H1 (cell line): Measurements from ENCODE around the gene RARRES1. TPM values are rescaled to one million over a fixed set of nuclear protein-coding genes. Genes with fewer than 3 reads are reported as not detected.

Experiments used
- CTCF ChIA-PET: fragments of 300-600 bp; sonication (Branson Sonifier 250); formaldehyde crosslinking; loops from one replicate; lab custom pipeline; 2021; ENCODE audit not compliant: partially characterized antibody; lab: Charles Lee
- POLR2A ChIA-PET: fragments of 300-600 bp; sonication (Branson Sonifier 250); formaldehyde crosslinking; loops from one replicate; lab custom pipeline; 2021; ENCODE audit warnings: inconsistent platforms; ENCODE audit not compliant: partially characterized antibody; lab: Charles Lee
- DNase-seq, 2 experiments: peaks; one replicate each; pipeline versions ENCODE4 v3.0.0 to v3.0.0-alpha.2; 2010 to 2022; ENCODE audit warnings: low spot score in 2 of 2, low read depth in 1 of 2, mixed read lengths in 1 of 2
- FAIRE-seq: peaks from 2 replicates; lab custom pipeline; 2011; peaks lifted over from hg19 to GRCh38; lab: Jason Lieb, UNC
- H2AFZ ChIP-seq: 2 replicates; pipeline ENCODE4 v1.8.1; 2012; ENCODE audit warnings: low read length, inconsistent platforms
- H2AK5ac ChIP-seq: 2 replicates; pipeline ENCODE4 v1.6.1; 2013; ENCODE audit warnings: low read depth, low read length
- H2BK120ac ChIP-seq: replicated peaks from 2 replicates; pipeline ENCODE3; 2013; ENCODE audit warnings: low read depth, low read length, inconsistent platforms
- H2BK12ac ChIP-seq: 2 replicates; pipeline ENCODE4 v1.6.1; 2013; ENCODE audit warnings: low read depth, low read length
- H2BK15ac ChIP-seq: 2 replicates; pipeline ENCODE4 v1.6.1; 2013; ENCODE audit warnings: low read length
- H2BK20ac ChIP-seq: 2 replicates; pipeline ENCODE4 v1.6.1; 2013; ENCODE audit warnings: low read length
- H2BK5ac ChIP-seq: 2 replicates; pipeline ENCODE4 v1.6.1; 2013; ENCODE audit warnings: low read depth, low read length
- H3K14ac ChIP-seq: 2 replicates; pipeline ENCODE4 v1.6.1; 2013; ENCODE audit warnings: inconsistent platforms; ENCODE audit not compliant: insufficient read length
- H3K18ac ChIP-seq: 2 replicates; pipeline ENCODE4 v1.6.1; 2013; ENCODE audit warnings: low read length; ENCODE audit errors: extremely low read depth
- H3K23ac ChIP-seq: 2 replicates; pipeline ENCODE4 v1.6.1; 2013; ENCODE audit warnings: inconsistent platforms; ENCODE audit not compliant: insufficient read length
- H3K23me2 ChIP-seq: 2 replicates; pipeline ENCODE4 v1.6.1; 2013; ENCODE audit warnings: low read depth, low read length
- H3K27ac ChIP-seq: 2 replicates; pipeline ENCODE4 v1.6.1; 2011; ENCODE audit warnings: low read depth, low read length, inconsistent platforms
- H3K27me3 ChIP-seq, 4 experiments: replicated peaks in 1 of 4; 1 replicate in 1 of 4; 2 replicates in 3 of 4; pipeline versions ENCODE4 v1.6.1 to v1.8.1; 2011 to 2013; ENCODE audit warnings: low read length in 3 of 4, mild to moderate bottlenecking in 3 of 4, inconsistent platforms in 2 of 4, mixed read lengths in 2 of 4, moderate library complexity in 1 of 4; ENCODE audit not compliant: control insufficient read depth in 3 of 4, insufficient read depth in 3 of 4; ENCODE audit errors: extremely low read depth in 1 of 4
- H3K36me3 ChIP-seq, 4 experiments: 2 replicates each; pipeline versions ENCODE4 v1.6.1 to v1.8.1; 2011 to 2013; ENCODE audit warnings: mild to moderate bottlenecking in 4 of 4, low read length in 3 of 4, moderate library complexity in 2 of 4, control low read depth in 1 of 4, inconsistent platforms in 1 of 4; ENCODE audit not compliant: insufficient read depth in 4 of 4, control insufficient read depth in 2 of 4
- H3K4ac ChIP-seq: replicated peaks from 2 replicates; pipeline ENCODE3; 2013; ENCODE audit warnings: low read length, low read depth, mixed read lengths, inconsistent platforms; ENCODE audit not compliant: insufficient read length
- H3K4me1 ChIP-seq, 4 experiments: replicated peaks in 1 of 4; 1 replicate in 1 of 4; 2 replicates in 3 of 4; pipeline versions ENCODE4 v1.6.1 to v1.8.1; 2011 to 2013; ENCODE audit warnings: low read length in 3 of 4, inconsistent platforms in 2 of 4, mixed read lengths in 1 of 4; ENCODE audit not compliant: insufficient read depth in 4 of 4, control insufficient read depth in 3 of 4
- H3K4me2 ChIP-seq, 2 experiments: 2 replicates each; pipeline versions ENCODE4 v1.6.1 to v1.8.1; 2011 to 2013; ENCODE audit warnings: low read depth in 2 of 2, low read length in 2 of 2, control low read depth in 1 of 2, inconsistent platforms in 1 of 2, mild to moderate bottlenecking in 1 of 2; ENCODE audit not compliant: insufficient read depth in 1 of 2
- H3K4me3 ChIP-seq, 4 experiments: fragments of 200-600, 300-600 bp in 1 of 4; sonication (generic), shearing (Covaris generic), sonication (Bioruptor Twin) in 1 of 4; 2 replicates each; pipeline versions ENCODE4 v1.5.1 to v1.8.1; 2011 to 2016; ENCODE audit warnings: low read length in 4 of 4, low read depth in 3 of 4, control low read depth in 2 of 4, inconsistent platforms in 2 of 4, mild to moderate bottlenecking in 2 of 4, mixed read lengths in 1 of 4, moderate library complexity in 1 of 4; ENCODE audit not compliant: insufficient read depth in 2 of 4; ENCODE audit errors: extremely low read depth in 1 of 4
- H3K56ac ChIP-seq: replicated peaks from 2 replicates; pipeline ENCODE3; 2013; ENCODE audit warnings: low read depth, mild to moderate bottlenecking, mixed read lengths, low read length, inconsistent platforms; ENCODE audit not compliant: insufficient read length
- H3K79me1 ChIP-seq: 2 replicates; pipeline ENCODE4 v1.6.1; 2013; ENCODE audit warnings: low read depth, low read length, control low read depth
- H3K79me2 ChIP-seq, 2 experiments: 2 replicates each; pipeline versions ENCODE4 v1.6.1 to v1.8.1; 2012 to 2013; ENCODE audit warnings: low read length in 2 of 2, mild to moderate bottlenecking in 2 of 2, inconsistent platforms in 1 of 2; ENCODE audit not compliant: insufficient read depth in 2 of 2, control insufficient read depth in 1 of 2
- H3K9ac ChIP-seq, 4 experiments: replicated peaks in 1 of 4; 1 replicate in 1 of 4; 2 replicates in 3 of 4; pipeline versions ENCODE4 v1.6.1 to v1.8.1; 2011 to 2013; ENCODE audit warnings: low read depth in 3 of 4, low read length in 3 of 4, control low read depth in 2 of 4, mild to moderate bottlenecking in 2 of 4, moderate library complexity in 2 of 4, inconsistent platforms in 1 of 4; ENCODE audit errors: extremely low read depth in 1 of 4
- H3K9me3 ChIP-seq, 2 experiments: 2 replicates each; pipeline versions ENCODE4 v1.6.1 to v1.8.1; 2012 to 2013; ENCODE audit warnings: mild to moderate bottlenecking in 2 of 2, moderate library complexity in 2 of 2, control low read depth in 1 of 2, inconsistent platforms in 1 of 2, low read depth in 1 of 2, low read length in 1 of 2, mixed read lengths in 1 of 2; ENCODE audit not compliant: insufficient read depth in 2 of 2
- H4K20me1 ChIP-seq, 2 experiments: replicated peaks in 1 of 2; 2 replicates each; pipeline versions ENCODE3 to v1.8.1; 2011 to 2013; ENCODE audit warnings: inconsistent platforms in 2 of 2, low read length in 2 of 2, mild to moderate bottlenecking in 1 of 2; ENCODE audit not compliant: insufficient read depth in 2 of 2, control insufficient read depth in 1 of 2
- H4K5ac ChIP-seq: 2 replicates; pipeline ENCODE4 v1.6.1; 2013; ENCODE audit warnings: low read length, low read depth, mixed read lengths, inconsistent platforms; ENCODE audit not compliant: insufficient read length
- H4K8ac ChIP-seq: 2 replicates; pipeline ENCODE4 v1.8.0; 2013; ENCODE audit warnings: mild to moderate bottlenecking, moderate library complexity, low read length, inconsistent platforms; ENCODE audit not compliant: insufficient read depth; ENCODE audit errors: extremely low read depth
- H4K91ac ChIP-seq: replicated peaks from 2 replicates; pipeline ENCODE3; 2013; ENCODE audit warnings: low read length, mixed read lengths, inconsistent platforms; ENCODE audit not compliant: insufficient read length
- ATF3 ChIP-seq: IDR thresholded peaks from 2 replicates; pipeline ENCODE4 v1.6.1; 2011; ENCODE audit warnings: low read depth, mild to moderate bottlenecking, low read length; ENCODE audit not compliant: insufficient read depth
- BCL11A ChIP-seq, 2 experiments: IDR thresholded peaks; one replicate each; pipeline ENCODE4 v1.6.1; 2011; ENCODE audit warnings: low read depth in 2 of 2, low read length in 2 of 2, mild to moderate bottlenecking in 2 of 2
- CREB1 ChIP-seq: IDR thresholded peaks from 2 replicates; pipeline ENCODE4 v1.6.1; 2012; ENCODE audit warnings: inconsistent platforms
- CTBP2 ChIP-seq: IDR thresholded peaks from 2 replicates; pipeline ENCODE4 v1.7.0; 2011; ENCODE audit warnings: borderline replicate concordance, mild to moderate bottlenecking, moderate library complexity, mixed read lengths, low read length; ENCODE audit not compliant: insufficient read depth, insufficient read length
- PHF8 ChIP-seq: fragments of 200-600 bp; sonication (generic); conservative IDR thresholded peaks from 2 replicates; pipeline ENCODE4 v1.7.1; 2012; ENCODE audit warnings: low read depth, mild to moderate bottlenecking, inconsistent platforms, low read length, moderate library complexity
- SIN3A ChIP-seq, 2 experiments: IDR thresholded peaks in 1 of 2; conservative IDR thresholded peaks in 1 of 2; 2 replicates each; pipeline ENCODE4 v1.6.1; 2011 to 2012; ENCODE audit warnings: low read length in 2 of 2, improper control_type of control experiment in 1 of 2, low read depth in 1 of 2, mild to moderate bottlenecking in 1 of 2
- SUZ12 ChIP-seq: fragments of 200-600 bp; sonication (generic); IDR thresholded peaks from 2 replicates; pipeline ENCODE4 v1.6.1; 2012; ENCODE audit warnings: mild to moderate bottlenecking, inconsistent platforms, low read length, moderate library complexity, mixed read lengths
- TAF7 ChIP-seq: optimal IDR thresholded peaks from 2 replicates; pipeline ENCODE3; 2011; ENCODE audit warnings: low read depth, mild to moderate bottlenecking, inconsistent platforms, low read length, moderate library complexity, borderline replicate concordance
- USF2 ChIP-seq: IDR thresholded peaks from 2 replicates; pipeline ENCODE4 v1.6.1; 2011; ENCODE audit warnings: low read length, improper control_type of control experiment
- WGBS, 2 experiments: shearing (Covaris generic) in 1 of 2; methylation state at CpG; one replicate each; pipeline versions ENCODE4 v1.1.6 to v1.1.7; 2013 to 2015; ENCODE audit warnings: low lambda C conversion rate in 2 of 2, mixed read lengths in 2 of 2, inconsistent platforms in 1 of 2, low coverage in 1 of 2, missing lambda C conversion rate in 1 of 2; ENCODE audit not compliant: insufficient replicate concordance in 2 of 2, insufficient coverage in 1 of 2, insufficient read length in 1 of 2; ENCODE audit errors: extremely low coverage in 1 of 2, missing lambda C conversion rate in 1 of 2; 5-methylcytosine and 5-hydroxymethylcytosine counted together
- polyA plus RNA-seq, 7 experiments: library from polyadenylated mRNA; depleted of rRNA in 3 of 7; stranded (reverse) in 5 of 7; unstranded in 2 of 7; fragments of >200 nt in 5 of 7; fragments of 200-250 nt in 2 of 7; gene quantifications; 1 replicate in 5 of 7; 2 replicates in 1 of 7; 4 replicates in 1 of 7; pipeline versions ENCODE4 v1.2.1 to v1.2.3, GENCODE V29; 2011 to 2013; ENCODE audit warnings: missing spikeins in 2 of 7, mixed read lengths in 2 of 7
- total RNA-seq: library from RNA; stranded (reverse); fragmentation: NEBNext Ultra II Directional; extraction: Animal tissue kit (Norgen Biotek cat#: 25700); gene quantifications from 2 replicates; pipeline ENCODE4 v1.2.1, GENCODE V29; 2021

The RARRES1 gene
- total and polyA plus RNA-seq, 2 of the 8 experiments (the other 6 are each of a cell fraction or from before 2014, with no cell fraction given): 0.26 to 0.71 TPM

DNA sequence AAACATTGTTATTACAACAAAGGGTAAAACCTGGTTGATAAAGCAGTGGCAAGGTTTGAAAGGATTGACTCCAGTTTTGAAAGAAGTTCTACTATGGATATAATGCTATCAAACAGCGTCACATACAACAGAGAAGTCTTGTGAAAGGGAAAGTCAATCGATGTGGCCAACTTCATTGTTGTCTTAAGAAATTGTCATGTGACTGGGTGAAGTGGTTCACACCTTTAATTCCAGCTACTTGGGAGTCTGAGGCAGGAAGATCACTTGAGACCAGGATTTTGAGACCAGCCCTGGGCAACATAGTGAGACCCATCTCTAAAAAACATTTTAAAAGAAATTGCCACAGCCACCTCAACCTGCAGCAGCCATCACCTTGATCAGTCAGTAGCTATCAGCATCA is 53.6 kb downstream of the RARRES1 start:
- Histone ChIP-seq H3K18ac (no peak overlapping the region), H2BK120ac (no peak overlapping the region), H2BK12ac (no peak overlapping the region), H4K20me1 (no peaks in the 10 kb centered on the region), H3K79me2 (no peaks in the 10 kb centered on the region), H2AK5ac (no peak overlapping the region), H3K4ac (no peak overlapping the region), H3K23ac (no peak overlapping the region), H4K5ac (no peak overlapping the region), H3K4me2 (no peak overlapping the region), H3K27ac (no peak overlapping the region), H3K36me3 (peaks cover 0 to 4% (median 0%) of the 10 kb centered on the region in 4 experiments; a peak in 2 of 8 replicates), H3K23me2 (no peaks in the 10 kb centered on the region), H3K4me1 (no peaks in the 10 kb centered on the region), H3K79me1 (no peaks in the 10 kb centered on the region), H3K14ac (no peak overlapping the region), H3K56ac (no peak overlapping the region), H2AFZ (no peak overlapping the region), H3K9me3 (no peaks in the 10 kb centered on the region), H3K27me3 (no peaks in the 10 kb centered on the region), H3K9ac (no peak overlapping the region), H4K91ac (no peak overlapping the region), H2BK20ac (no peak overlapping the region), H4K8ac (no peak overlapping the region), H3K4me3 (no peak overlapping the region), H2BK15ac (no peak overlapping the region), H2BK5ac (no peak overlapping the region)
- ChIA-PET CTCF (interaction anchor here (1.0 to 1.8 kb wide), 6 partner anchors 9 to 111 kb away, joined by 3 to 4 read pairs (median 3); partner anchors contain the start of gene GFM1), POLR2A (no interaction called here)
- 94% methylated on average over 2 of the region's 2 CpGs; no CpG with 5 or more reads in 1 of the 2 experiments for WGBS, 2 experiments
- FAIRE-seq (no peak), DNase-seq (no peak)
- no peak for TF ChIP-seq SIN3A (conservative IDR thresholded peaks at IDR 0.05 in 1 of 2, IDR thresholded peaks at IDR 0.05 in 1 of 2; ENCODE audit: low read depth in 1 of 2, low read length in 2 of 2)
- TF ChIP-seq SUZ12: no peak
- no peak for TF ChIP-seq CREB1
- TF ChIP-seq TAF7: no peak
- TF ChIP-seq ATF3: no peak
- no peak for TF ChIP-seq USF2
- TF ChIP-seq BCL11A (IDR thresholded peaks at IDR 0.05; ENCODE audit: low read depth in 2 of 2, low read length in 2 of 2): no peak
- TF ChIP-seq PHF8: no peak
- no peak for TF ChIP-seq CTBP2
